ENCODE data around the gene CAPN15.

DNA sequence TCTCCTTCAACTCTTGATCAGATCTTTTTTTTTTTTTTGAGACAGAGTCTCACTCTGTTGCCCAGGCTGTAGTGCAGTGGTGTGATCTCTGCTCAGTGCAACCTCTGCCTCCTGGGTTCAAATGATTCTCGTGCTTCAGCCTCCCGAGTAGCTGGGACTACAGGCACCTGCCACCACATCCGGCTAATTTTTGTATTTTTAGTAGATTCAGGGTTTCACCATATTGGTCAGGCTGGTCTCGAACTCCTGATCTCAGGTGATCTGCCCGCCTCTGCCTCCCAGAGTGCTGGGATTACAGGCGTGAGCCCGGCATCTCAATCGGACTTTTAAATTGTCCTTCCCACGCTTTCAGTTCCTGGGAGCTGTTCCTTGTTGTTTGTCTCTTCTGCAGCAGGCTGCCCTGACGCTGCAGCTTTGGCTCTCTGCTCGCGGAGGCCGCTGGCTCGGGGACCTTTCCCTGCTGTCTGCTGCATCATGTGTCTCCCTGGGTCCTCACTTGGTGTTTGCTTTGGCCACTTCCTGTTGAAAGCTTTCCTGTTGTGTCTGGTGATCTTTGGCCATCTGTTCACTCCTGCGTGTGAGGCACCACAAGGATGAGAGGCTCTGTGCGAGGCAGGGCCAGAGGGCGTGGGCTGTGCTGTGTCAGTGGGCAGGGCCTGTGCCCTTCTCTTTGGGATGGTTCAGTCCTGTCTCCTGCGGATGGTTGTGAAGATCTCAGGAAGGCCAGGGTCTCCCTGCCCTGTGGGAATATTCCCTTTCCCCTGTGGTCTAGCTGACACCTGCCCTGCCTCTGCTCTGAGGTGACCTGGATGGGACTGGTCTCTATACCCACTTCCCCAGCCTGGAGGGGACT lies 18.4 kb upstream of the CAPN15 start:
- TF ChIP-seq POLR2AphosphoS5 (IDR thresholded peaks at IDR 0.05; ENCODE audit: low read depth) (no peak), GABPA (IDR thresholded peaks at IDR 0.05; ENCODE audit: low read depth) (no peak)
- TF ChIP-seq, protein P1, sequence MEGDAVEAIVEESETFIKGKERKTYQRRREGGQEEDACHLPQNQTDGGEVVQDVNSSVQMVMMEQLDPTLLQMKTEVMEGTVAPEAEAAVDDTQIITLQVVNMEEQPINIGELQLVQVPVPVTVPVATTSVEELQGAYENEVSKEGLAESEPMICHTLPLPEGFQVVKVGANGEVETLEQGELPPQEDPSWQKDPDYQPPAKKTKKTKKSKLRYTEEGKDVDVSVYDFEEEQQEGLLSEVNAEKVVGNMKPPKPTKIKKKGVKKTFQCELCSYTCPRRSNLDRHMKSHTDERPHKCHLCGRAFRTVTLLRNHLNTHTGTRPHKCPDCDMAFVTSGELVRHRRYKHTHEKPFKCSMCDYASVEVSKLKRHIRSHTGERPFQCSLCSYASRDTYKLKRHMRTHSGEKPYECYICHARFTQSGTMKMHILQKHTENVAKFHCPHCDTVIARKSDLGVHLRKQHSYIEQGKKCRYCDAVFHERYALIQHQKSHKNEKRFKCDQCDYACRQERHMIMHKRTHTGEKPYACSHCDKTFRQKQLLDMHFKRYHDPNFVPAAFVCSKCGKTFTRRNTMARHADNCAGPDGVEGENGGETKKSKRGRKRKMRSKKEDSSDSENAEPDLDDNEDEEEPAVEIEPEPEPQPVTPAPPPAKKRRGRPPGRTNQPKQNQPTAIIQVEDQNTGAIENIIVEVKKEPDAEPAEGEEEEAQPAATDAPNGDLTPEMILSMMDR (IDR thresholded peaks at IDR 0.05; ENCODE audit: insufficient read depth, low read length), result no peak
- TF ChIP-seq, protein P2, sequence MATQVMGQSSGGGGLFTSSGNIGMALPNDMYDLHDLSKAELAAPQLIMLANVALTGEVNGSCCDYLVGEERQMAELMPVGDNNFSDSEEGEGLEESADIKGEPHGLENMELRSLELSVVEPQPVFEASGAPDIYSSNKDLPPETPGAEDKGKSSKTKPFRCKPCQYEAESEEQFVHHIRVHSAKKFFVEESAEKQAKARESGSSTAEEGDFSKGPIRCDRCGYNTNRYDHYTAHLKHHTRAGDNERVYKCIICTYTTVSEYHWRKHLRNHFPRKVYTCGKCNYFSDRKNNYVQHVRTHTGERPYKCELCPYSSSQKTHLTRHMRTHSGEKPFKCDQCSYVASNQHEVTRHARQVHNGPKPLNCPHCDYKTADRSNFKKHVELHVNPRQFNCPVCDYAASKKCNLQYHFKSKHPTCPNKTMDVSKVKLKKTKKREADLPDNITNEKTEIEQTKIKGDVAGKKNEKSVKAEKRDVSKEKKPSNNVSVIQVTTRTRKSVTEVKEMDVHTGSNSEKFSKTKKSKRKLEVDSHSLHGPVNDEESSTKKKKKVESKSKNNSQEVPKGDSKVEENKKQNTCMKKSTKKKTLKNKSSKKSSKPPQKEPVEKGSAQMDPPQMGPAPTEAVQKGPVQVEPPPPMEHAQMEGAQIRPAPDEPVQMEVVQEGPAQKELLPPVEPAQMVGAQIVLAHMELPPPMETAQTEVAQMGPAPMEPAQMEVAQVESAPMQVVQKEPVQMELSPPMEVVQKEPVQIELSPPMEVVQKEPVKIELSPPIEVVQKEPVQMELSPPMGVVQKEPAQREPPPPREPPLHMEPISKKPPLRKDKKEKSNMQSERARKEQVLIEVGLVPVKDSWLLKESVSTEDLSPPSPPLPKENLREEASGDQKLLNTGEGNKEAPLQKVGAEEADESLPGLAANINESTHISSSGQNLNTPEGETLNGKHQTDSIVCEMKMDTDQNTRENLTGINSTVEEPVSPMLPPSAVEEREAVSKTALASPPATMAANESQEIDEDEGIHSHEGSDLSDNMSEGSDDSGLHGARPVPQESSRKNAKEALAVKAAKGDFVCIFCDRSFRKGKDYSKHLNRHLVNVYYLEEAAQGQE (IDR thresholded peaks at IDR 0.05; ENCODE audit: insufficient replicate concordance, low read depth), result no peak

All from HL-60 (cell line).